ENCODE measurements around the gene PSMD11.

PSMD11 gene

GRCh38 chr17:32512328-32512727, 68.0 kb downstream of the PSMD11 start:
- ATAC-seq, result no peak

GRCh38 chr17:32513579-32513978, 69.3 kb downstream of the PSMD11 start:
- ATAC-seq, result no peak
- no peak for TF ChIP-seq PPARA (CRISPR knock-in tag; IDR thresholded peaks at IDR 0.05; ENCODE audit: borderline replicate concordance)
- no peak for TF ChIP-seq CREB5 (CRISPR knock-in tag; IDR thresholded peaks at IDR 0.05; ENCODE audit: low read depth)
- TF ChIP-seq ZC3H10 (CRISPR knock-in tag; IDR thresholded peaks at IDR 0.05), result no peak
- TF ChIP-seq PATZ1 (CRISPR knock-in tag; IDR thresholded peaks at IDR 0.05; ENCODE audit: borderline replicate concordance), result no peak
- TF ChIP-seq TCF4 (CRISPR knock-in tag; IDR thresholded peaks at IDR 0.05; ENCODE audit: borderline replicate concordance), result no peak
- no peak for TF ChIP-seq ZNF8 (CRISPR knock-in tag; IDR thresholded peaks at IDR 0.05)
- TF ChIP-seq ARNTL (CRISPR knock-in tag; IDR thresholded peaks at IDR 0.05; ENCODE audit: borderline replicate concordance, low read depth), result no peak
- TF ChIP-seq ZNF565 (CRISPR knock-in tag; conservative IDR thresholded peaks at IDR 0.05; ENCODE audit: low read depth), result no peak
- no peak for TF ChIP-seq POU6F1 (CRISPR knock-in tag; IDR thresholded peaks at IDR 0.05; ENCODE audit: borderline replicate concordance, low read depth)
- TF ChIP-seq ZFP30 (CRISPR knock-in tag; IDR thresholded peaks at IDR 0.05), result no peak
- TF ChIP-seq BACH2 (CRISPR knock-in tag; IDR thresholded peaks at IDR 0.05; ENCODE audit: borderline replicate concordance), result no peak
- no peak for TF ChIP-seq RARB (CRISPR knock-in tag; IDR thresholded peaks at IDR 0.05)
- no peak for TF ChIP-seq OSR1 (CRISPR knock-in tag; IDR thresholded peaks at IDR 0.05)
- no peak for TF ChIP-seq TSHZ2 (CRISPR knock-in tag; IDR thresholded peaks at IDR 0.05)

More at GRCh38 chr17:32512328-32512727, 68.0 kb downstream of the PSMD11 start:
- TF ChIP-seq PATZ1 (CRISPR knock-in tag; IDR thresholded peaks at IDR 0.05; ENCODE audit: borderline replicate concordance), result no peak
- TF ChIP-seq ZNF70 (CRISPR knock-in tag; IDR thresholded peaks at IDR 0.05), result no peak
- TF ChIP-seq ZFP3 (CRISPR knock-in tag; IDR thresholded peaks at IDR 0.05), result no peak
- no peak for TF ChIP-seq BACH2 (CRISPR knock-in tag; IDR thresholded peaks at IDR 0.05; ENCODE audit: borderline replicate concordance)
- no peak for TF ChIP-seq ZNF8 (CRISPR knock-in tag; IDR thresholded peaks at IDR 0.05)
- no peak for TF ChIP-seq ZFP30 (CRISPR knock-in tag; IDR thresholded peaks at IDR 0.05)
- TF ChIP-seq TSHZ2 (CRISPR knock-in tag; IDR thresholded peaks at IDR 0.05), result no peak
- TF ChIP-seq CSRNP3 (CRISPR knock-in tag; IDR thresholded peaks at IDR 0.05), result no peak
- no peak for TF ChIP-seq RARB (CRISPR knock-in tag; IDR thresholded peaks at IDR 0.05)
- TF ChIP-seq TCF4 (CRISPR knock-in tag; IDR thresholded peaks at IDR 0.05; ENCODE audit: borderline replicate concordance), result no peak
